Fibroblast of skin of right quadriceps (primary cell): ENCODE measurements around the gene GPC6.

Source experiments
- DNase-seq: peaks from one replicate; pipeline ENCODE4 v3.0.0-alpha.2; 2013

Gene GPC6

DNA sequence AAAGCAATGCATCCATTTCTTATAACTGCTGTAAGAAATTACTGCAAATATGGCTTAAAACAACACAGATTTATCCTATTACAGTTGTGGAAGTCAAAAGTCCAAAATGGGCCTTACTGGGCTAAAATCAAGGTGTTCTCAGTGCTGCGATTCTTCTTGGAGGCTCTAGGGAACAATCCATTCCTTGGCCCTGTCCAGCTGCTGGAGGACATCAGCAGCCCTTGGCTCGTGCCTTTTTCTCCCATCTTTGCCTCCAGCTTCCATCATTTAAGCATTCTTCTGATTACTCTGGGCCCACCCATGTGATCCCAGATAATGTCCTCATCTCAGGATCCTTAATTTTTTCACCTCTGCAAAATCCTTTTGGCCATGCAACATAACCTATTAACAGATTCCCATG, 645.8 kb downstream of the GPC6 start:
- DNase-seq = no peak

- DNase-seq = no peak
These were observed 646.3 kb downstream of the GPC6 start for GRCh38 chr13:93872786-93873347.

DNA sequence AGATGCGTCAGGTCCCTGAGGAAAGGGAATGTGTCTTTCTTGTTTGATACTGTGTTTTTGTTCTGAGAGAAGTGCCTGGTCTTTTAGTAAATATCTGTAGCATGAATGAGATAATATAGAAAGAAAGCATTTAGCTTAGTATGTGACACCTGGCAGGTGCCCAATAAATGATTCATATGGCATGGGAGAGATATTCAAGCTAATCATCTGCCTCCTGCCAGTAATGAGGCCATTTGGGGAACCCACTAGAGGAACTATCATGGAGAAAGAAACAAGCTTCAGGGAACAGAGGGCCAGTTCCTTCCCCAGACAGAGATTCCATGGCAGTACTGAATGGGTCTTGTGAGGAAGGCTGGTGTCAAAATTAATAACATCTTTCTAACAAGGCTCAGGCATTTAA, 648.9 kb downstream of the GPC6 start:
- peak; percentile 75 for DNase-seq

DNA sequence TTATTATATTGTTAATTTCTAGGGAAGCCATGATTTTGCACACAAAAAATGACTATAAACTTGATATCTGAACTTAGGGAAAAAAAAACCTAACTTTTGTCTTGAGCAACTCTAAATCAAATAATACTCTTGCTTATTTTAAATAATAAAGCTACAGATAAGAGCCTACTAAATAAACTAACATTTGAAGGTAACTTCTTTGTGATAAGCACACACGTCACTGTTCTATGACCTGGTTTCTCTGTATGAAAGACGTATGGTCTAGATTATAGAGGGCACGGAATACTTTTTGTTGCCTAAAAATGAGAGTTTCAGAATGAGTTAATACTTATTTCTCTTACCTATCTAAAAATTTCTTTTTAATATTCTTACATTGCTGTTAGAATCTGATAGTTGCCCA, 649.6 kb downstream of the GPC6 start:
- no peak for DNase-seq

- no peak for DNase-seq
These were observed 652.1 kb downstream of the GPC6 start for GRCh38 chr13:93878675-93879074.

DNA sequence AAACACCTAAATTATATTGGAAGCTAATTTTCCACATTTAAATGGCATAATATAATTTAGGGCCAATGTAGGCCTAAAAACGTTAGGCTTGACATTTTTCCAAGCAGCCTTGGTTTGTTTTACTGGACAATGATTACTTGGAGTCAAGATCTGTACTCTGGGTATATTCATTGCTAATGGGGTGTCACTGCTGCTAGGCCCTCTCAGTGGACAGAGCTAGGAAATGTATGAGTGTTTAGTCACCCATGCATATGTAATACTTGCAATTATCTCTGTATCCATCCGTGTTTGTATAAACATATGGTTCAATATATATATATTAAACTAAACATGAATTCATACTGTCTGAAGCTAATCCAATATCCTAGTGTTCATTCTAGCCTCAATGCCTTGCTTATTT, 654.8 kb downstream of the GPC6 start:
- peak; percentile 52 for DNase-seq

GRCh38 chr13:93882086-93882651, 655.6 kb downstream of the GPC6 start:
- peak; percentile 73 for DNase-seq

- DNase-seq = no peak
These were observed 662.9 kb downstream of the GPC6 start for GRCh38 chr13:93889430-93889951.

- DNase-seq = peak; percentile 32
These were observed 673.4 kb downstream of the GPC6 start for GRCh38 chr13:93899981-93900380.

GRCh38 chr13:93900731-93901130, 674.1 kb downstream of the GPC6 start:
- no peak for DNase-seq

DNA sequence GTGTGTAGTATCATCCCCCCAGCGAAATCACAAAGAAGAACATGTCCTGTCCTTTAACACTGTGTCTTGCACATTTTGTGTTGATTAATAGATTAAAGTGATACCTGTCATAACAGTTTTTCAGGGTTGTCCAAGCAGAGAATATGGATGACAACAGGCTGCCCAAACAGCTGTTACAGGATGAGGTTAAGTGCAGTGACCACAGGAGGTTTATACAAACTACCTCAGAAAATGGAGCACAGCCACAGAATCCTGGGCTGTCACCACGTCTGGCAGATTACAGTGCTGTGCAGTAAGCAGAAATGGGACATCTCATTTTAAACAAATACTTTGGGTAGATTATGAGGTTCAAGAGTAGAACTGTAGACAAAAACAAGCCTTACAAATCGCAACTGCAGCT, 677.3 kb downstream of the GPC6 start:
- DNase-seq = no peak

DNA sequence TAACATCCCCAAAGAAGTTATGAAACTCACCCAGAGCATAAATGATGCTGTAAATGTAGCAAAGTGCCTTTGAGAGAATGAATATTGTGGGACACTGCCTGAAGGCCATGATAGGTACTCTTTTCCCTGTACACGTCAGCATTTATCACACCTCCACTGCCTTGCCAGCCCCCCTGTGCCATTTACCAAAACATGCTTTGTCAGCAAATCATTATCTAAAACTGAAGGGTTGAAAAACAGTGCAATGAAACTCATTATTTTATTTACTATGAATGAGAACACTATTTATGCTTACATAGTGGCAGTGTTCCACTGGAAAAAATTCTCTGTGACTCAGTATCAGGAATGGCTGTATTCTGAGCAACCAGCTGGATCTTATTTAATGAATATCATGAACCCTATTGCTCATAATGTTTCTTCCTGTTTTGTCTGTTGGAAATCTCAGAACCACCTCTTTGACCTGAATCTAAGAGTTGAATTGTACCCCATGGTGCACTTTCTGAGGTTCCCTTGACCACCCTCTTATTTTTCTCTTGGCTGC, 688.7 kb downstream of the GPC6 start:
- DNase-seq = peak; percentile 72

- no peak for DNase-seq
These were observed 695.7 kb downstream of the GPC6 start for GRCh38 chr13:93922063-93922855.

GRCh38 chr13:93925990-93926389, 699.4 kb downstream of the GPC6 start:
- no peak for DNase-seq

DNA sequence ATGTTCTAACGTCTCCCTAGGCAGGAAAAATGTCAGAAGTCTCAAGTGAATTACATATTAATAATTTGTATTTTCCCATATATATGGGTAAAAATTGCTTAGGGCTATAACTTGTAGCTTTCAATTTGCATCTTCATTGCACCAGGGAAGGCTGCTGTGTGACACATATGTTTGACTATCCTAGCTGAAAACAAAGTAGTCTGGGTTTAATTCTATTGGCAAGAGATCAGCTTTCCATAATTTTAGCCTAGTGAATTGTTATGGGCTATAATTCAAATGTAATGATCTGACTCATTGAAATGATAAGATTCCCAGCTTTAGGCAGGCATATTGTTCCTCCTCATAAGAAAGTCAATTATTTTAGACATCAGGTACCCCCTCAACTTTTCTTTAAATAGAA, 699.8 kb downstream of the GPC6 start:
- peak; percentile 53 for DNase-seq

DNA sequence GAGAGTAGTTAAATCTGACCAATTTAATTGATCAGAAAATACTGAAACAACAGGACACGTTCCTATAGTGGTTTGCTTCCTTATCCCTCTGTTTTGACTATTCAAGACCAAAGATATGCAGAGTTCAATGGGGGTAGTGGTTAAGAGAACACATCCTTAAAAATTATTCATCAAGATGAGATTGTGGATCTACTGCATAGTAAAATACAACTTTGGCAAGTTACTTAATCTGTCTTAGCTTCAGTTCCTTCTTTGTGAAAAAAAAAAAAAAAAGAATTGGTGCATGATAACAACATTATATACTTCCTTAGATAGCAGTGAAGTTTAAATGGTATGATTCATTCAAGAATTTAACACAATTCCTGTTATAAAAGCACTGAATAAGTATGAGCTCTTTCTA, 700.8 kb downstream of the GPC6 start:
- DNase-seq = peak; percentile 35

GRCh38 chr13:93932901-93933300, 706.3 kb downstream of the GPC6 start:
- no peak for DNase-seq

DNA sequence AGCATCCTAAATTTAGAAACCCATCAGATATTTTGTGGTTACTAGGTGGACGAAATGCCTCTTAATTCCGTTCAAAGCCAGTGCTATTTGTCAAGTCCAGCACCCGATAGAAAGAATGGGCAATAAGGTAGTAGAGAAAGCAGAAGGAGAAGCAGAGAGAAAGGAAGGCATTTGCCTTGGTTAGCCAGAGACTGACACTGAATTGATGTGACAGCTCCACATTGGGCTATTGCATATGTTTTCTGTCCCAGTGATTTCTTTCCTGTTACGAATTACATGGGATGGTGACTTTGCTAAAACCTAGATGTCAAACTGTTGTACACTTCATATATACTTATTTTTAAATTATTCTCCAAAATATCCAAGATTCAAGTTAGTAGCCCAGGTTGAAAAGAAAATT, 710.3 kb downstream of the GPC6 start:
- DNase-seq = no peak

DNA sequence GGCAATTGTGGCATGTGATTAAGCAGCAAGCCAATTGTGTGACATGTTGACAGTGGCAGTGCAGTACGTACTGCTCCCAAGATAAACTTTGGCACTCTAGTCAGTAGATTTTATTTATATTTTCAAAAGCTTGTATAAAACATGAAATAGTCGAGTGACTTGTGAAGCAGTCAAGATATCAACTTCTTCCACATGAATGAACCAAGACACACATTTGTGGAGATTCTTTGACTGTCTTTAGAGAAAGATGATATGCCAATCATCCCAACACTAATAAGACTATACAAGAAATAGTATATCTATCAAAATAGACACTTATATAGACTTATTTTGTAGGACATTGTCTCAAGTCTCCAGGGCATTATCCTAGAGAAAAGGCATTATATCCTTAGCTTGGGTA, 714.8 kb downstream of the GPC6 start:
- no peak for DNase-seq

GRCh38 chr13:93942016-93942415, 715.4 kb downstream of the GPC6 start:
- DNase-seq = no peak

DNA sequence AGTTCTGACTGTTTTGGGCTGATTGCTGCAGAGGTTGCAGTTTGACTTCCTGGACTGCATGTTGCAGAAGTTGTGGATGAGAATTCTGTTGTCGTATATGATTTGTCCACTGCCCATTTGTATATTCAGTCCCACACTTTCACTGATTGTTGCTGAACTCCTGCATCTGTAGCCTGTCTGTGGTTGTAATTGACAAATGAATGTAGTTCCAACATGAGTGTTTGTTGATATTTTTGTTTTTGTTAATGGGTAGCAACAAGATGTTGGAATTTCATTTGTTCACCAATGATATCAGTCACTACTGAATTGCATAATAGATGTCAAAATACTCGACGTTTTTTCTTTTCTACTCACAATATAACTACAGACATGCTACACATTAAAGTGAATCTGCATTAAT, 719.0 kb downstream of the GPC6 start:
- DNase-seq = no peak

- no peak for DNase-seq
These were observed 720.4 kb downstream of the GPC6 start for GRCh38 chr13:93946994-93947393.

DNA sequence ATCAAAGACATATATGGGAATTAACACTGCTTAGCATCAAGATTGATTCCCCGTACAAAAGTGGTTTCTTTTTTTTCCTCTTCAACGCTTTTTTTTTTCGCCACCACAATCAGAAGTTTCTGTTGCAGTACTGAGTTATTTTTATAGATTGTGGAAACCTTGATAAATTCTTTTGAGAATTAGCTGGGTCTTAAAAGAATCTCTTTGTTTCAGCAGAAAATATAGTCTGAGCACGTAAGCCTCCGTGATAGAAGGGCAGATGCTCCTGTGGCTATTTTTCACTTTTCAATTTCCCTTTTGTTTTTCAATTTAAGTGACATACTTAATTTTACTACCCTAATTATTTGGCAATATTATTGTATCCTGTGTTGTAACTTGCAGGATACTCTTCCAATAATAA, 721.0 kb downstream of the GPC6 start:
- no peak for DNase-seq
